K562 (cell line): ENCODE results near the gene ZNRF1. TPM values are rescaled to one million over a fixed set of nuclear protein-coding genes. Genes with fewer than 3 reads are reported as not detected.
A peak's percentile ranks its signal among the peaks of the same experiment; 100 is the strongest.

Experiments used
- ATAC-seq: fragments of 200-7000 bp; cut with Tn5 transposase; 3 replicates; pipeline ENCODE4 v1.9.1; 2020; ENCODE audit warnings: moderate library complexity
- BruUV-seq: library from RNA; stranded (reverse); fragments of 400-500 nt; replicated peaks from 2 replicates; lab custom pipeline; 2021; lab: Mats Ljungman, UMichigan
- CTCF ChIA-PET: fragments of 300-600 bp; formaldehyde crosslinking; extraction: SDS; loops from one replicate; lab custom pipeline; 2021; ENCODE audit warnings: low intra/inter-chr PET ratio; lab: Yijun Ruan, JAX
- POLR2A ChIA-PET: fragments of 300-600, 350-650 bp; sonication (Branson Sonifier 250); formaldehyde crosslinking; extraction: SDS; loops from one replicate; lab custom pipeline; 2021; ENCODE audit warnings: antibody characterized with exemption, inconsistent platforms; lab: Yijun Ruan, JAX
- DNase-seq, 4 experiments: peaks; one replicate each; pipeline versions ENCODE4 v3.0.0 to v3.0.0-alpha.2; 2011 to 2018; ENCODE audit warnings: low spot score in 3 of 4, mixed read lengths in 3 of 4; ENCODE audit errors: extremely low read depth in 1 of 4
- FAIRE-seq: peaks from 2 replicates; lab custom pipeline; 2011; peaks lifted over from hg19 to GRCh38; lab: Jason Lieb, UNC
- H2AFZ ChIP-seq: 2 replicates; pipeline ENCODE4 v1.6.0; 2011; ENCODE audit warnings: low read depth, low read length, control low read depth, inconsistent platforms
- H3K27ac ChIP-seq: fragments of 200-600 bp; 3 replicates; pipeline ENCODE4 v1.8.0; 2011; ENCODE audit warnings: low read depth, mild to moderate bottlenecking, control low read depth, inconsistent platforms, low read length, moderate library complexity, mixed read lengths; ENCODE audit errors: extremely low read depth
- H3K27me3 ChIP-seq, 2 experiments: fragments of 300-600 bp in 1 of 2; 2 replicates in 1 of 2; 3 replicates in 1 of 2; pipeline versions ENCODE4 v1.6.0 to v1.8.0; 2011; ENCODE audit warnings: inconsistent platforms in 2 of 2, low read length in 2 of 2, mild to moderate bottlenecking in 1 of 2, mixed read lengths in 1 of 2, moderate library complexity in 1 of 2; ENCODE audit not compliant: control insufficient read depth in 2 of 2, insufficient read depth in 2 of 2
- H3K36me3 ChIP-seq: fragments of 300-600 bp; 3 replicates; pipeline ENCODE4 v1.8.0; 2011; ENCODE audit warnings: mild to moderate bottlenecking, low read length, inconsistent platforms; ENCODE audit not compliant: control insufficient read depth, insufficient read depth
- H3K4me1 ChIP-seq, 2 experiments: fragments of 200-600 bp in 1 of 2; replicated peaks in 1 of 2; 2 replicates in 1 of 2; 3 replicates in 1 of 2; pipeline versions ENCODE4 v1.5.1 to v1.8.0; 2011; ENCODE audit warnings: inconsistent platforms in 2 of 2, low read length in 2 of 2, mild to moderate bottlenecking in 1 of 2, mixed read lengths in 1 of 2, moderate library complexity in 1 of 2; ENCODE audit not compliant: control insufficient read depth in 2 of 2, insufficient read depth in 2 of 2
- H3K4me2 ChIP-seq: 2 replicates; pipeline ENCODE4 v1.6.1; 2011; ENCODE audit warnings: low read length, control low read depth, inconsistent platforms, mixed read lengths; ENCODE audit not compliant: insufficient read depth
- H3K4me3 ChIP-seq: fragments of 200-600 bp; sonication (generic), shearing (Covaris generic); 2 replicates; pipeline ENCODE4 v1.5.1; 2016; ENCODE audit warnings: control low read depth, inconsistent platforms
- H3K79me2 ChIP-seq: fragments of 200-600 bp; 3 replicates; pipeline ENCODE4 v1.8.0; 2011; ENCODE audit warnings: low read length, inconsistent platforms; ENCODE audit not compliant: control insufficient read depth, insufficient read depth
- H3K9ac ChIP-seq, 2 experiments: 2 replicates each; pipeline versions ENCODE4 v1.6.0 to v1.6.1; 2011; ENCODE audit warnings: low read depth in 2 of 2, low read length in 2 of 2, control low read depth in 1 of 2, inconsistent platforms in 1 of 2, mild to moderate bottlenecking in 1 of 2, mixed read lengths in 1 of 2; ENCODE audit not compliant: insufficient read depth in 1 of 2
- H3K9me1 ChIP-seq: one replicate; pipeline ENCODE4 v1.6.0; 2011; ENCODE audit warnings: inconsistent platforms, mild to moderate bottlenecking, low read length, moderate library complexity; ENCODE audit not compliant: control insufficient read depth, insufficient read depth
- H3K9me3 ChIP-seq: replicated peaks from 2 replicates; pipeline ENCODE4 v1.5.1; 2011; ENCODE audit warnings: low read depth, low read length, inconsistent platforms; ENCODE audit not compliant: control insufficient read depth, insufficient read depth
- H4K20me1 ChIP-seq: replicated peaks from 2 replicates; pipeline ENCODE4 v1.6.1; 2011; ENCODE audit warnings: low read length, inconsistent platforms, mixed read lengths; ENCODE audit not compliant: control insufficient read depth, insufficient read depth
- CBX8 ChIP-seq: fragments of 200-600 bp; sonication (generic); IDR thresholded peaks from 2 replicates; pipeline ENCODE4 v1.6.1; 2012; ENCODE audit warnings: borderline replicate concordance, mixed run types, low read depth, mild to moderate bottlenecking, moderate library complexity, mixed read lengths, low read length, control low read depth, inconsistent platforms; ENCODE audit not compliant: poor library complexity, severe bottlenecking; ENCODE audit errors: extremely low read depth
- LEF1 ChIP-seq: fragments of 450-650 bp; IDR thresholded peaks from 2 replicates; pipeline ENCODE4 v1.6.1; 2016; ENCODE audit warnings: mild to moderate bottlenecking
- MAFF ChIP-seq: IDR thresholded peaks from 2 replicates; pipeline ENCODE4 v1.6.1; 2012; ENCODE audit warnings: low read length, improper control_type of control experiment
- RFX5 ChIP-seq: IDR thresholded peaks from 2 replicates; pipeline ENCODE4 v1.6.1; 2011; ENCODE audit warnings: low read depth, mild to moderate bottlenecking, improper control_type of control experiment, low read length
- ZFP1 ChIP-seq: fragments of 450-650 bp; formaldehyde crosslinking; IDR thresholded peaks from 2 replicates; pipeline ENCODE4 v1.4.0; 2020; ENCODE audit warnings: mild to moderate bottlenecking, mixed read lengths
- ZNF133 ChIP-seq: fragments of 250-450 bp; sonication (Bioruptor Pico); IDR thresholded peaks from 2 replicates; pipeline ENCODE4 v1.4.0; 2020; ENCODE audit warnings: mild to moderate bottlenecking
- ZNF707 ChIP-seq: fragments of 250-450 bp; sonication (Bioruptor Pico); conservative IDR thresholded peaks from 2 replicates; pipeline ENCODE4 v1.8.0; 2022; ENCODE audit warnings: inconsistent platforms, mild to moderate bottlenecking, moderate library complexity
- ZNF778 ChIP-seq: fragments of 450-650 bp; formaldehyde crosslinking; IDR thresholded peaks from 2 replicates; pipeline ENCODE4 v1.4.0; 2020; ENCODE audit warnings: mild to moderate bottlenecking, moderate library complexity
- WGBS: fragments of 100-300 bp; shearing (Covaris generic); methylation state at CpG from one replicate; pipeline ENCODE4 v1.1.6; 2016; ENCODE audit warnings: low coverage, mixed read lengths; ENCODE audit not compliant: insufficient coverage; ENCODE audit errors: missing lambda C conversion rate; 5-methylcytosine and 5-hydroxymethylcytosine counted together
- in situ Hi-C: fragments of 300-500 bp; cut with MboI; formaldehyde crosslinking; loops from 4 replicates; pipeline ENCODE4 v1.15.0; 2018; ENCODE audit warnings: inconsistent platforms, mixed read lengths
- intact Hi-C: fragments of 100-400 bp; cut with micrococcal nuclease; formaldehyde crosslinking; loops from 2 replicates; pipeline ENCODE4 v1.14.2; 2022
- polyA plus RNA-seq, 8 experiments: library from polyadenylated mRNA; depleted of rRNA in 4 of 8; stranded (reverse) in 5 of 8; unstranded in 3 of 8; fragments of >200 nt; fragmentation: Nextera tagmentation in 2 of 8; fragmentation: Illumina TruSeq in 1 of 8; extraction: Ambion mirVana in 2 of 8; extraction: Trizol in 1 of 8; gene quantifications; 2 replicates each; pipeline versions ENCODE4 v1.2.1 to v1.2.3, GENCODE V29; 2011 to 2014; ENCODE audit warnings: inconsistent platforms in 1 of 8, missing spikeins in 1 of 8
- total RNA-seq, 7 experiments: library from RNA; depleted of rRNA in 6 of 7; stranded (reverse); fragments of >200 nt in 6 of 7; fragmentation: Illumina TruSeq in 2 of 7; extraction: Trizol in 2 of 7; gene quantifications; 2 replicates each; pipeline versions ENCODE4 v1.2.1 to v1.2.3, GENCODE V29; 2011 to 2021; ENCODE audit warnings: low replicate concordance in 1 of 7

The ZNRF1 gene
- total and polyA plus RNA-seq, 9 of the 15 experiments (the other 6 are each of a cell fraction or from before 2014, with no cell fraction given), result 9.5 to 37.7 (median 20.0) TPM

GRCh38 chr16:75106351-75107274 is 107.8 kb downstream of the ZNRF1 start:
- no TSS peak for BruUV-seq
- H3K36me3 ChIP-seq, result peaks cover 25% of the 10 kb centered on the region; the same call in 2 of the 3 replicates
- intact Hi-C loops, result no loop called here

More at GRCh38 chr16:75106351-75107274, 107.8 kb downstream of the ZNRF1 start:
- H3K9me3 ChIP-seq, result no peaks in the 10 kb centered on the region
- no peaks in the 10 kb centered on the region for H3K79me2 ChIP-seq
- no peaks in the 10 kb centered on the region for H3K27me3 ChIP-seq
- peaks cover 11 to 34% of the 10 kb centered on the region in 2 experiments; a peak in 4 of 5 replicates for H3K4me1 ChIP-seq
- no peak overlapping the region for H3K27ac ChIP-seq
- H4K20me1 ChIP-seq, result no peaks in the 10 kb centered on the region
- H3K4me3 ChIP-seq, result no peak overlapping the region
- CTCF ChIA-PET, result no interaction called here
- no peak for TF ChIP-seq CBX8
- no peak for TF ChIP-seq ZNF778
- TF ChIP-seq ZFP1 (CRISPR knock-in tag), result no peak
- no peak for TF ChIP-seq ZNF707
- TF ChIP-seq MAFF, result no peak
- no peak for TF ChIP-seq RFX5
- no peak for TF ChIP-seq LEF1
- TF ChIP-seq ZNF133 (CRISPR knock-in tag), result no peak
- ATAC-seq (no peak), DNase-seq (no peak), FAIRE-seq (no peak)
- no peak overlapping the region for H3K4me2 ChIP-seq
- no peak overlapping the region for H2AFZ ChIP-seq
- in situ Hi-C loops, result loop anchor here (5.0 kb wide), 1 partner anchor 114 kb away; no protein-coding TSS in a partner anchor
- H3K9ac ChIP-seq, result peak overlapping the region in 1 of 2 experiments; percentile 55; a peak in 1 of 4 replicates
- peaks cover 2% of the 10 kb centered on the region for H3K9me1 ChIP-seq
- POLR2A ChIA-PET, result interaction anchor here (0.6 to 2.2 kb wide), 3 partner anchors 18 to 247 kb away, joined by 3 to 6 read pairs (median 4); no protein-coding TSS in a partner anchor
- WGBS, result 86% methylated on average over 20 of the region's 20 CpGs
